ENCODE results near the gene ZNF578. TPM values are rescaled to one million over a fixed set of nuclear protein-coding genes. Genes with fewer than 3 reads are reported as not detected.
"Not testable (repeated sequence)": the region's sequence is repeated elsewhere in the genome, so short reads cannot be mapped to it uniquely, and the experiment has no call there.

ZNF578 gene
- total RNA-seq, 1 donor = 2.6 TPM

- no peak for DNase-seq (ENCODE audit: low read depth)
- no peak overlapping the region for H3K4me3 ChIP-seq (ENCODE audit: low read depth, low read length)
- no peak for TF ChIP-seq CTCF (IDR thresholded peaks at IDR 0.05; ENCODE audit: insufficient read depth, low read length)
Measured at GRCh38 chr19:52518646-52519045, 65.3 kb downstream of the ZNF578 start.

GRCh38 chr19:52519175-52519574 is 65.8 kb downstream of the ZNF578 start:
- not testable (repeated sequence) for H3K4me3 ChIP-seq (ENCODE audit: low read depth, low read length); DNase-seq (ENCODE audit: low read depth)

- TF ChIP-seq CTCF (IDR thresholded peaks at IDR 0.05; ENCODE audit: insufficient read depth, low read length) = no peak
- no peak for DNase-seq (ENCODE audit: low read depth)
- H3K4me3 ChIP-seq (ENCODE audit: low read depth, low read length) = no peak overlapping the region
Measured at GRCh38 chr19:52520013-52520412, 66.7 kb downstream of the ZNF578 start.

GRCh38 chr19:52522551-52522950 is 69.2 kb downstream of the ZNF578 start:
- no peak overlapping the region for H3K4me3 ChIP-seq (ENCODE audit: low read depth, low read length)
- DNase-seq (ENCODE audit: low read depth) = no peak
- no peak for TF ChIP-seq CTCF (IDR thresholded peaks at IDR 0.05; ENCODE audit: insufficient read depth, low read length)

GRCh38 chr19:52524086-52524485 is 70.7 kb downstream of the ZNF578 start:
- no peak overlapping the region for H3K4me3 ChIP-seq (ENCODE audit: low read depth, low read length)
- TF ChIP-seq CTCF (IDR thresholded peaks at IDR 0.05; ENCODE audit: insufficient read depth, low read length) = no peak
- no peak for DNase-seq (ENCODE audit: low read depth)

- peak; percentile 84 for DNase-seq (ENCODE audit: low read depth)
- peak within 1 kb of the TSS; percentile 83 for H3K4me3 ChIP-seq (ENCODE audit: low read depth, low read length)
- peak; percentile 76 for TF ChIP-seq CTCF (IDR thresholded peaks at IDR 0.05; ENCODE audit: insufficient read depth, low read length)
Measured at GRCh38 chr19:52527134-52527955, 74.0 kb downstream of the ZNF578 start, which contains the start of gene ZNF808. ZNF808 (plus strand) TSS chr19:52527668; CDS start chr19:52543285, 15,617 bp downstream.

GRCh38 chr19:52527956-52528351 is 74.6 kb downstream of the ZNF578 start:
- DNase-seq (ENCODE audit: low read depth) = no peak
- TF ChIP-seq CTCF (IDR thresholded peaks at IDR 0.05; ENCODE audit: insufficient read depth, low read length) = no peak
- peak overlapping the region; percentile 83 for H3K4me3 ChIP-seq (ENCODE audit: low read depth, low read length)

Measured in fibroblast of the aortic adventitia (primary cell).